PC-9 (cell line): Measurements from ENCODE around the gene FOXL1. TPM values are rescaled to one million over a fixed set of nuclear protein-coding genes. Genes with fewer than 3 reads are reported as not detected.

Experiments
- BruUV-seq: library from RNA; stranded (reverse); fragments of 400-500 nt; replicated peaks from 2 replicates; lab custom pipeline; 2021; lab: Mats Ljungman, UMichigan
- CTCF ChIA-PET: fragments of 300-600 bp; sonication (Branson Sonifier 250); formaldehyde crosslinking; loops from one replicate; lab custom pipeline; 2022; ENCODE audit warnings: antibody characterized with exemption; lab: Charles Lee
- POLR2A ChIA-PET: fragments of 300-600 bp; sonication (Branson Sonifier 250); formaldehyde crosslinking; loops from one replicate; lab custom pipeline; 2022; ENCODE audit warnings: antibody characterized with exemption; ENCODE audit not compliant: unreplicated experiment; lab: Charles Lee
- DNase-seq, 2 experiments: peaks; one replicate each; pipeline versions ENCODE4 v3.0.0 to v3.0.0-alpha.2; 2015 to 2022; ENCODE audit warnings: mixed read lengths in 1 of 2
- H2AFZ ChIP-seq: fragments of 200-600 bp; sonication (generic); 2 replicates; pipeline ENCODE4 v1.8.1; 2017; ENCODE audit warnings: antibody characterized with exemption
- H3F3A ChIP-seq: fragments of 200-600 bp; sonication (generic); 2 replicates; pipeline ENCODE4 v1.8.1; 2017; ENCODE audit warnings: antibody characterized with exemption, mild to moderate bottlenecking, low read depth; ENCODE audit not compliant: insufficient read depth
- H3K27ac ChIP-seq: fragments of 200-600 bp; sonication (generic); 2 replicates; pipeline ENCODE4 v1.6.1; 2016; ENCODE audit warnings: mixed run types
- H3K27me3 ChIP-seq: fragments of 200-600 bp; sonication (generic); 2 replicates; pipeline ENCODE4 v1.6.1; 2016; ENCODE audit warnings: low read depth, mixed run types; ENCODE audit not compliant: insufficient read depth
- H3K36me3 ChIP-seq: fragments of 200-600 bp; sonication (generic); 2 replicates; pipeline ENCODE4 v1.6.1; 2016; ENCODE audit warnings: low read depth, mixed run types
- H3K4me1 ChIP-seq: fragments of 200-600 bp; sonication (generic); replicated peaks from 2 replicates; pipeline ENCODE4 v1.6.1; 2016; ENCODE audit warnings: mixed run types; ENCODE audit not compliant: insufficient read depth
- H3K4me2 ChIP-seq: fragments of 200-600 bp; sonication (generic); 2 replicates; pipeline ENCODE4 v1.6.1; 2017; ENCODE audit warnings: mixed run types
- H3K4me3 ChIP-seq: fragments of 200-600 bp; sonication (generic); 2 replicates; pipeline ENCODE4 v1.6.1; 2016; ENCODE audit warnings: mixed run types
- H3K79me2 ChIP-seq: fragments of 200-600 bp; sonication (generic); 2 replicates; pipeline ENCODE4 v1.6.1; 2017; ENCODE audit warnings: low read depth, mixed run types
- H3K9me2 ChIP-seq: fragments of 200-600 bp; sonication (generic); 2 replicates; pipeline ENCODE4 v1.8.1; 2017; ENCODE audit warnings: mild to moderate bottlenecking; ENCODE audit not compliant: insufficient read depth
- H3K9me3 ChIP-seq: fragments of 200-600 bp; sonication (generic); 2 replicates; pipeline ENCODE4 v1.8.1; 2016; ENCODE audit warnings: low read depth; ENCODE audit not compliant: insufficient read depth
- H4K20me1 ChIP-seq: fragments of 200-600 bp; sonication (generic); 2 replicates; pipeline ENCODE4 v1.8.1; 2017; ENCODE audit not compliant: insufficient read depth
- EZH2 ChIP-seq: fragments of 200-600 bp; sonication (generic); IDR thresholded peaks from 2 replicates; pipeline ENCODE4 v1.8.0; 2017; ENCODE audit warnings: antibody characterized with exemption, low read depth
- intact Hi-C: fragments of 100-400 bp; cut with micrococcal nuclease; formaldehyde crosslinking; loops from one replicate; pipeline ENCODE4 v1.10.0; 2022; ENCODE audit not compliant: unreplicated experiment
- total RNA-seq: library from RNA; stranded (reverse); gene quantifications from 2 replicates; pipeline ENCODE4 v1.2.3, GENCODE V29; 2021
- TF ChIP-seq, protein P1 (sequence below): fragments of 200-600 bp; sonication (generic); conservative IDR thresholded peaks from 2 replicates; pipeline ENCODE4 v1.6.1; 2017; ENCODE audit warnings: mixed run types, antibody characterized with exemption, mild to moderate bottlenecking, moderate library complexity

FOXL1 gene
- total RNA-seq, 1 experiment from 2014 or later = not detected

DNA sequence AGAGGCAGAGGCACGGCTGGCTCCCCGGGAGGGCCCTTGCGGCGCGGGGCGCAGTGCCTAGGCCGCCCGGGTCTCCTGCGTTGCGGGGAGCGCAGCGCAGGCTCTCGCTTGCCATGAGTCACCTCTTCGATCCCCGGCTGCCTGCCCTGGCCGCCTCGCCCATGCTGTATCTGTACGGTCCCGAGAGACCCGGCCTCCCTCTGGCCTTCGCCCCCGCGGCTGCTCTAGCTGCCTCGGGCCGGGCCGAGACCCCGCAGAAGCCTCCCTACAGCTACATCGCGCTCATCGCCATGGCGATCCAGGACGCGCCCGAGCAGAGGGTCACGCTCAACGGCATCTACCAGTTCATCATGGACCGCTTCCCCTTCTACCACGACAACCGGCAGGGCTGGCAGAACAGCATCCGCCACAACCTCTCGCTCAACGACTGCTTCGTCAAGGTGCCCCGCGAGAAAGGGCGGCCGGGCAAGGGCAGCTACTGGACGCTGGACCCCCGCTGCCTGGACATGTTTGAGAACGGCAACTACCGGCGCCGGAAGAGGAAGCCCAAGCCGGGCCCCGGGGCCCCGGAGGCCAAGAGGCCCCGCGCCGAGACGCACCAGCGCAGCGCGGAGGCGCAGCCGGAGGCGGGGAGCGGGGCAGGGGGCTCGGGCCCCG lies 390 bp downstream of the FOXL1 start:
- Histone ChIP-seq H3K9me2 (no peaks in the 10 kb centered on the region), H3K27ac (no peak overlapping the region), H3F3A (no peaks in the 10 kb centered on the region), H2AFZ (no peak overlapping the region), H3K79me2 (no peaks in the 10 kb centered on the region), H3K36me3 (no peaks in the 10 kb centered on the region), H3K4me2 (no peak overlapping the region), H3K27me3 (peaks cover 74% of the 10 kb centered on the region), H3K4me3 (no peak overlapping the region), H3K4me1 (no peaks in the 10 kb centered on the region), H4K20me1 (no peaks in the 10 kb centered on the region), H3K9me3 (no peaks in the 10 kb centered on the region)
- intact Hi-C loops = no loop called here
- ChIA-PET POLR2A (no interaction called here), CTCF (no interaction called here)
- DNase-seq = no peak
- no TSS peak for BruUV-seq
- TF ChIP-seq, protein P1, sequence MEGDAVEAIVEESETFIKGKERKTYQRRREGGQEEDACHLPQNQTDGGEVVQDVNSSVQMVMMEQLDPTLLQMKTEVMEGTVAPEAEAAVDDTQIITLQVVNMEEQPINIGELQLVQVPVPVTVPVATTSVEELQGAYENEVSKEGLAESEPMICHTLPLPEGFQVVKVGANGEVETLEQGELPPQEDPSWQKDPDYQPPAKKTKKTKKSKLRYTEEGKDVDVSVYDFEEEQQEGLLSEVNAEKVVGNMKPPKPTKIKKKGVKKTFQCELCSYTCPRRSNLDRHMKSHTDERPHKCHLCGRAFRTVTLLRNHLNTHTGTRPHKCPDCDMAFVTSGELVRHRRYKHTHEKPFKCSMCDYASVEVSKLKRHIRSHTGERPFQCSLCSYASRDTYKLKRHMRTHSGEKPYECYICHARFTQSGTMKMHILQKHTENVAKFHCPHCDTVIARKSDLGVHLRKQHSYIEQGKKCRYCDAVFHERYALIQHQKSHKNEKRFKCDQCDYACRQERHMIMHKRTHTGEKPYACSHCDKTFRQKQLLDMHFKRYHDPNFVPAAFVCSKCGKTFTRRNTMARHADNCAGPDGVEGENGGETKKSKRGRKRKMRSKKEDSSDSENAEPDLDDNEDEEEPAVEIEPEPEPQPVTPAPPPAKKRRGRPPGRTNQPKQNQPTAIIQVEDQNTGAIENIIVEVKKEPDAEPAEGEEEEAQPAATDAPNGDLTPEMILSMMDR = no peak
- TF ChIP-seq EZH2 = no peak

DNA sequence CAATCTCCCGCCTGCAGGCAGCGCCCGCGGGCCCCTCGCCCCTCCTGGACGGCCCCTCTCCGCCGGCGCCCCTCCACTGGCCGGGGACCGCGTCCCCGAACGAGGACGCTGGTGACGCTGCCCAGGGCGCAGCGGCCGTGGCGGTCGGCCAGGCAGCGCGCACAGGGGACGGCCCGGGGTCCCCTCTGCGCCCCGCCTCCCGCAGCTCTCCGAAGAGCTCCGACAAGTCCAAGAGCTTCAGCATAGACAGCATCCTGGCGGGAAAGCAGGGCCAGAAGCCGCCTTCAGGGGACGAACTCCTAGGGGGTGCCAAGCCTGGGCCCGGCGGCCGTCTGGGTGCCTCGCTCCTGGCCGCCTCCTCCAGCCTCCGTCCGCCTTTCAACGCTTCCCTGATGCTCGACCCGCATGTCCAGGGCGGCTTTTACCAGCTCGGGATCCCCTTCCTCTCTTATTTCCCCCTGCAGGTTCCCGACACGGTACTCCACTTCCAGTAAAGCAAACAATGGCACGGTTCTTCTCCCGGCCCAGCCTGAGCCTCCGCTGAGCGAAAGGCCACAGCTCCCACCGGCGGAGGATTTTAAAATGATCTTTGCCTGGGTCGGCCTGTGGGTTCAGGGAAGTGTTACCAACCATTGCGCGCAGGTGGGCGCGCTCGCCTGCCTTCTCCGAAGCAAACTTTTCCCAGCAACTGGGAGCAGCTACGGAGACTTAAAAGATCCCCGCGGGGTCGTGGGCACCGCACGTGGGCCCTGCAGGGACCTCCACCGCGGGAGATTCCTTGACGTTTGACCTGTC lies 1.1 kb downstream of the FOXL1 start:
- Histone ChIP-seq H3K4me1 (no peaks in the 10 kb centered on the region), H2AFZ (no peak overlapping the region), H3K27ac (no peak overlapping the region), H3K27me3 (peaks cover 74% of the 10 kb centered on the region), H3F3A (no peaks in the 10 kb centered on the region), H3K4me2 (no peak overlapping the region), H3K79me2 (no peaks in the 10 kb centered on the region), H3K9me3 (no peaks in the 10 kb centered on the region), H4K20me1 (no peaks in the 10 kb centered on the region), H3K9me2 (no peaks in the 10 kb centered on the region), H3K36me3 (no peaks in the 10 kb centered on the region), H3K4me3 (no peak overlapping the region)
- ChIA-PET POLR2A (no interaction called here), CTCF (no interaction called here)
- TF ChIP-seq EZH2 = no peak
- TF ChIP-seq, protein P1 = no peak
- BruUV-seq = no TSS peak
- DNase-seq = no peak
- intact Hi-C loops = no loop called here

DNA sequence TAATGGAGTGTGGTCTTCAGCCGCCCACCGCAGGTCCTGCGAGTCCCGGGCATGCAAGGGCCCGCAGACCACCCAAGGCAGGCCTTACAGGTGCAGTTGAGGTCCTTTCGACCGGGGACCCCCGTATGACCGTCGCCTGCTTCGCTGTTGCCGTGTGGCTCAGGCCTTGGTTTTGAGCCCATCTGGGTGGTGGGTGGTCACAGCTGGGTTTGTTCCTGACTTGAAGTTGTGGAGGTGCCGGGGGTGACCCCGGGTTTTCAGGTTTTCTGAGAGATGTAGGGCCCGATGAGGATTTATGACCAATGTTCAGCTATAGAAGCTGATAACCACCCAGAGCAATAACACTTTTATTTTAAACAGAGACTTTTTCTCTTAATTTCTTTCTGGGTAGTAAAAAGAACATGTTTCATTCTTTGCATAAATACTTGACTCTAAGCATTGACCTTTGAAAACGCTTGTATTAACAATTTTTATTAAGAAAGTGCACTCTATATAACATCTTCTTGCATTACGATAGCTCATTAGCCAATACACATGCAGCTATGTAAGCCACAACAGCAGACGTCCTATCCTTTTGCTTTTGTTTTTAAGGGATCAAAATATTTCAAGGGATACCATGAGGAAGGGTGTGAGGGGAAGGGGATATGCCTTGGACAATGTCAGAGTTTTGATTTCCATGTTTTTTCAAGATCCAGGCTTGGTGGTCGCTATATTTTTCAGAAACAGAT lies 1.9 kb downstream of the FOXL1 start:
- Histone ChIP-seq H4K20me1 (no peaks in the 10 kb centered on the region), H3K27ac (no peak overlapping the region), H3K4me3 (no peak overlapping the region), H3K9me3 (no peaks in the 10 kb centered on the region), H3K79me2 (no peaks in the 10 kb centered on the region), H3K4me1 (no peaks in the 10 kb centered on the region), H3K9me2 (no peaks in the 10 kb centered on the region), H3K4me2 (no peak overlapping the region), H3K36me3 (no peaks in the 10 kb centered on the region), H2AFZ (no peak overlapping the region), H3F3A (no peaks in the 10 kb centered on the region), H3K27me3 (peaks cover 72% of the 10 kb centered on the region)
- ChIA-PET CTCF (no interaction called here), POLR2A (no interaction called here)
- no TSS peak for BruUV-seq
- no peak for DNase-seq
- TF ChIP-seq EZH2 = no peak
- TF ChIP-seq, protein P1 = no peak
- intact Hi-C loops = no loop called here
